Gastroesophageal sphincter (tissue), 3 donors: Measurements from ENCODE around the gene CACNA1F.

ENCODE experiments used
- EP300 ChIP-seq: sonication (generic); formaldehyde crosslinking; IDR thresholded peaks from one replicate; pipeline ENCODE4 v1.6.1; 2017; ENCODE audit warnings: antibody characterized with exemption, mild to moderate bottlenecking
- POLR2A ChIP-seq, 2 donors: fragments of 450-650 bp; IDR thresholded peaks; one replicate each; pipeline ENCODE4 v1.6.1; 2017; ENCODE audit warnings: antibody characterized with exemption in 2 of 2, mild to moderate bottlenecking in 2 of 2, moderate library complexity in 1 of 2
- POLR2AphosphoS5 ChIP-seq: sonication (generic); formaldehyde crosslinking; IDR thresholded peaks from one replicate; pipeline ENCODE4 v1.6.1; 2017; ENCODE audit warnings: antibody characterized with exemption
- TF ChIP-seq, protein P1 (sequence below), 4 experiments: fragments of 200-600 bp in 2 of 4; fragments of 450-650 bp in 2 of 4; sonication (generic) in 1 of 4; IDR thresholded peaks; one replicate each; pipeline ENCODE4 v1.5.1; 2017 to 2019; ENCODE audit warnings: antibody characterized with exemption in 4 of 4, mild to moderate bottlenecking in 2 of 4, moderate library complexity in 2 of 4

DNA sequence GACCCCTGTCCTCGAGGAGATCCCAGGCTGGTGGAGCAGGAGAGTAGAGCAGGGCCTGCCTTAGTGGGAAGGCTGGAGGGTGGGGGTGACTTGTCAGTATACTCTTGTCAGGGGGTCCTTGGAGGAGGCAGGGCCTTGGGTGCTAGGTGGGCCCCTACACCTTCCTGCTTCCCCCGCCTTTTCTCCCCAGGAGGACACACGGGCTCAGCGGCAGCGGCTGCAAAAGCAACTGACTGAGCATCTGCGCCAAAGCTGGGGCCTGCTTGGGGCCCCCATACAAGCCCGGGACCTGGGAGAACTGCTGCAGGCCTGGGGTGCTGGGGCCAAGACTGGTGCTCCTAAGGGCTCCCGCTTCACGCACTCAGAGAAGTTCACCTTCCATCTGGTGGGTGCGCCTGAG lies 13.4 kb upstream of the CACNA1F start:
- TF ChIP-seq, protein P1, sequence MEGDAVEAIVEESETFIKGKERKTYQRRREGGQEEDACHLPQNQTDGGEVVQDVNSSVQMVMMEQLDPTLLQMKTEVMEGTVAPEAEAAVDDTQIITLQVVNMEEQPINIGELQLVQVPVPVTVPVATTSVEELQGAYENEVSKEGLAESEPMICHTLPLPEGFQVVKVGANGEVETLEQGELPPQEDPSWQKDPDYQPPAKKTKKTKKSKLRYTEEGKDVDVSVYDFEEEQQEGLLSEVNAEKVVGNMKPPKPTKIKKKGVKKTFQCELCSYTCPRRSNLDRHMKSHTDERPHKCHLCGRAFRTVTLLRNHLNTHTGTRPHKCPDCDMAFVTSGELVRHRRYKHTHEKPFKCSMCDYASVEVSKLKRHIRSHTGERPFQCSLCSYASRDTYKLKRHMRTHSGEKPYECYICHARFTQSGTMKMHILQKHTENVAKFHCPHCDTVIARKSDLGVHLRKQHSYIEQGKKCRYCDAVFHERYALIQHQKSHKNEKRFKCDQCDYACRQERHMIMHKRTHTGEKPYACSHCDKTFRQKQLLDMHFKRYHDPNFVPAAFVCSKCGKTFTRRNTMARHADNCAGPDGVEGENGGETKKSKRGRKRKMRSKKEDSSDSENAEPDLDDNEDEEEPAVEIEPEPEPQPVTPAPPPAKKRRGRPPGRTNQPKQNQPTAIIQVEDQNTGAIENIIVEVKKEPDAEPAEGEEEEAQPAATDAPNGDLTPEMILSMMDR (IDR thresholded peaks at IDR 0.05), result no peak
- TF ChIP-seq POLR2A (IDR thresholded peaks at IDR 0.05), result no peak
- TF ChIP-seq EP300, result no peak
- TF ChIP-seq POLR2AphosphoS5, result no peak
